ENCODE results near the gene UBE2J2.

UBE2J2 gene

GRCh38 chr1:1255611-1256010, 18.0 kb downstream of the UBE2J2 start:
- Histone ChIP-seq H3K4me2 (ENCODE audit: low read length) (no peak overlapping the region), H2AFZ (ENCODE audit: low read depth, low read length) (no peak overlapping the region), H3K36me3 (replicated peaks; ENCODE audit: low read depth, low read length) (peaks cover 32% of the 10 kb centered on the region), H3K27me3 (ENCODE audit: low read depth, low read length) (no peaks in the 10 kb centered on the region), H3K27ac (ENCODE audit: low read length) (no peak overlapping the region), H3K9me3 (ENCODE audit: insufficient read depth, low read length) (no peaks in the 10 kb centered on the region), H3K4me1 (ENCODE audit: low read length) (peaks cover 13% of the 10 kb centered on the region), H4K20me1 (ENCODE audit: insufficient read depth, low read length) (peaks cover 11% of the 10 kb centered on the region), H3K79me2 (ENCODE audit: low read length) (peaks cover 11% of the 10 kb centered on the region; the same call in 1 of the 2 replicates), H3K9ac (ENCODE audit: low read length) (no peak overlapping the region), H3K4me3 (ENCODE audit: low read length) (no peak overlapping the region)
- TF ChIP-seq EZH2phosphoT487 (IDR thresholded peaks at IDR 0.05; ENCODE audit: low read depth) = no peak
- no peak for TF ChIP-seq CTCF (IDR thresholded peaks at IDR 0.05; ENCODE audit: low read depth, low read length)

GRCh38 chr1:1255078-1255477, 18.6 kb downstream of the UBE2J2 start:
- H3K4me2 ChIP-seq (ENCODE audit: low read length) = no peak overlapping the region
- H3K36me3 ChIP-seq (replicated peaks; ENCODE audit: low read depth, low read length) = peaks cover 31% of the 10 kb centered on the region
- H3K4me1 ChIP-seq (ENCODE audit: low read length) = peaks cover 12% of the 10 kb centered on the region
- H3K79me2 ChIP-seq (ENCODE audit: low read length) = peaks cover 11% of the 10 kb centered on the region; the same call in 1 of the 2 replicates
- H3K4me3 ChIP-seq (ENCODE audit: low read length) = no peak overlapping the region
- no peak for TF ChIP-seq EZH2phosphoT487 (IDR thresholded peaks at IDR 0.05; ENCODE audit: low read depth)
- no peak for TF ChIP-seq CTCF (IDR thresholded peaks at IDR 0.05; ENCODE audit: low read depth, low read length)
- H3K27ac ChIP-seq (ENCODE audit: low read length) = no peak overlapping the region
- no peaks in the 10 kb centered on the region for H3K9me3 ChIP-seq (ENCODE audit: insufficient read depth, low read length)
- H4K20me1 ChIP-seq (ENCODE audit: insufficient read depth, low read length) = peaks cover 12% of the 10 kb centered on the region
- H3K27me3 ChIP-seq (ENCODE audit: low read depth, low read length) = no peaks in the 10 kb centered on the region
- no peak overlapping the region for H3K9ac ChIP-seq (ENCODE audit: low read length)
- no peak overlapping the region for H2AFZ ChIP-seq (ENCODE audit: low read depth, low read length)

GRCh38 chr1:1254667-1254998, 19.0 kb downstream of the UBE2J2 start:
- H4K20me1 ChIP-seq (ENCODE audit: insufficient read depth, low read length) = peaks cover 8% of the 10 kb centered on the region; the same call in 1 of the 2 replicates

More at GRCh38 chr1:1254667-1254998, 19.0 kb downstream of the UBE2J2 start:
- Histone ChIP-seq H3K9me3 (ENCODE audit: insufficient read depth, low read length) (no peaks in the 10 kb centered on the region), H3K4me2 (ENCODE audit: low read length) (no peak overlapping the region), H3K4me1 (ENCODE audit: low read length) (peaks cover 14% of the 10 kb centered on the region), H3K36me3 (replicated peaks; ENCODE audit: low read depth, low read length) (peaks cover 29% of the 10 kb centered on the region), H3K27ac (ENCODE audit: low read length) (no peak overlapping the region), H3K4me3 (ENCODE audit: low read length) (no peak overlapping the region), H2AFZ (ENCODE audit: low read depth, low read length) (no peak overlapping the region), H3K9ac (ENCODE audit: low read length) (no peak overlapping the region), H3K79me2 (ENCODE audit: low read length) (peaks cover 11% of the 10 kb centered on the region; the same call in 1 of the 2 replicates), H3K27me3 (ENCODE audit: low read depth, low read length) (no peaks in the 10 kb centered on the region)
- TF ChIP-seq CTCF (IDR thresholded peaks at IDR 0.05; ENCODE audit: low read depth, low read length) (no peak), EZH2phosphoT487 (IDR thresholded peaks at IDR 0.05; ENCODE audit: low read depth) (no peak)

All from OCI-LY3 (cell line).